Glutamatergic neuron (in vitro differentiated cells): Measurements from ENCODE around the gene CNTNAP2. TPM values are rescaled to one million over a fixed set of nuclear protein-coding genes. Genes with fewer than 3 reads are reported as not detected.

Experiments
- DNase-seq: peaks from one replicate; pipeline ENCODE4 v3.0.0; 2022
- H3K27ac Mint-ChIP-seq: one replicate; pipeline ENCODE4 v1.8.0; 2020; ENCODE audit warnings: mild to moderate bottlenecking, mixed read lengths, inconsistent platforms; ENCODE audit not compliant: unreplicated experiment
- H3K27me3 Mint-ChIP-seq: one replicate; pipeline ENCODE4 v1.8.0; 2020; ENCODE audit warnings: mild to moderate bottlenecking, moderate library complexity, mixed read lengths, inconsistent platforms; ENCODE audit not compliant: unreplicated experiment
- H3K36me3 Mint-ChIP-seq: one replicate; pipeline ENCODE4 v1.8.0; 2020; ENCODE audit warnings: mild to moderate bottlenecking, mixed read lengths, inconsistent platforms; ENCODE audit not compliant: unreplicated experiment
- H3K4me1 Mint-ChIP-seq: one replicate; pipeline ENCODE4 v1.8.0; 2020; ENCODE audit warnings: mild to moderate bottlenecking, low read depth, mixed read lengths, inconsistent platforms; ENCODE audit not compliant: unreplicated experiment
- H3K4me3 Mint-ChIP-seq: one replicate; pipeline ENCODE4 v1.8.0; 2020; ENCODE audit warnings: mild to moderate bottlenecking, mixed read lengths, inconsistent platforms; ENCODE audit not compliant: unreplicated experiment
- H3K9me3 Mint-ChIP-seq: one replicate; pipeline ENCODE4 v1.8.0; 2020; ENCODE audit warnings: mild to moderate bottlenecking, moderate library complexity, mixed read lengths, inconsistent platforms; ENCODE audit not compliant: unreplicated experiment
- total RNA-seq: library from RNA; stranded (reverse); fragmentation: NEBNext Ultra II Directional; extraction: Animal tissue kit (Norgen Biotek cat#: 25700); gene quantifications from one replicate; pipeline ENCODE4 v1.2.1, GENCODE V29; 2021; ENCODE audit not compliant: unreplicated experiment
- TF ChIP-seq, protein P1 (sequence below): fragments of 200-600 bp; sonication (generic); IDR thresholded peaks from one replicate; pipeline ENCODE4 v1.5.0; 2021; ENCODE audit not compliant: partially characterized antibody, unreplicated experiment

The CNTNAP2 gene
- total RNA-seq, 1 donor from 2014 or later: 25.8 TPM

DNA sequence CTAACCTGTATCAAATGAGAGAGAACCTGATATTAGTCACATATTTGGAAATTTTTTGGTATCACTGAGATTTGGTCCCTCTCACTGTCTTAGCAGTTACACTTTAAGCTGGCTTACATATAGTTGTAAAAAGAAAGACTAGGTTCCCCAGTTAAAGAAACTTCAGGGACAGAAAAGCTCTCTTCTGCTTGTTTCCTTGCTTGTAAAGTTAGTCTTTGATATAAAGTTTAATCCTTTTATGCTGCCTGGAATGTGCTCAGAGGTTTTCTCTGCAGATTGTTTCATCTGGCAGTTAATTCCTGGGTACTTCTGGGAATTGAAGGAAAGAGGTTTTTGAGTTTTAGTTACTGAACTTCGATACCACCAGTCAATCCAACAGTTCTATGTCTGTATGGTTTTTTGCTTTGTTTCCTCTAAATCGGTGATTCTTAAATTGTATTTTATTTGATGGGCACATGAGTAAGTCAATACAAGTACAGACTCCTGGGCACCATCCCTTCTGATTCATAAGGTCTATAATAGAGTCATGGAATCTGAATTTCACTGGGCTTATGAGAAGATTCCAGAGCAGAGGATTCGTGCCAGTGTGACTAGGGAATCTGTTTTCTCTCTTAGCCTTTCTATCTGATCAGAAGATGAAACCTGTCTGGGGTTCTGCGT lies 1393.1 kb downstream of the CNTNAP2 start:
- DNase-seq: no peak
- TF ChIP-seq, protein P1, sequence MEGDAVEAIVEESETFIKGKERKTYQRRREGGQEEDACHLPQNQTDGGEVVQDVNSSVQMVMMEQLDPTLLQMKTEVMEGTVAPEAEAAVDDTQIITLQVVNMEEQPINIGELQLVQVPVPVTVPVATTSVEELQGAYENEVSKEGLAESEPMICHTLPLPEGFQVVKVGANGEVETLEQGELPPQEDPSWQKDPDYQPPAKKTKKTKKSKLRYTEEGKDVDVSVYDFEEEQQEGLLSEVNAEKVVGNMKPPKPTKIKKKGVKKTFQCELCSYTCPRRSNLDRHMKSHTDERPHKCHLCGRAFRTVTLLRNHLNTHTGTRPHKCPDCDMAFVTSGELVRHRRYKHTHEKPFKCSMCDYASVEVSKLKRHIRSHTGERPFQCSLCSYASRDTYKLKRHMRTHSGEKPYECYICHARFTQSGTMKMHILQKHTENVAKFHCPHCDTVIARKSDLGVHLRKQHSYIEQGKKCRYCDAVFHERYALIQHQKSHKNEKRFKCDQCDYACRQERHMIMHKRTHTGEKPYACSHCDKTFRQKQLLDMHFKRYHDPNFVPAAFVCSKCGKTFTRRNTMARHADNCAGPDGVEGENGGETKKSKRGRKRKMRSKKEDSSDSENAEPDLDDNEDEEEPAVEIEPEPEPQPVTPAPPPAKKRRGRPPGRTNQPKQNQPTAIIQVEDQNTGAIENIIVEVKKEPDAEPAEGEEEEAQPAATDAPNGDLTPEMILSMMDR: no peak
- H3K27me3 Mint-ChIP-seq: no peaks in the 10 kb centered on the region
- H3K4me3 Mint-ChIP-seq: no peak overlapping the region
- no peaks in the 10 kb centered on the region for H3K4me1 Mint-ChIP-seq
- no peaks in the 10 kb centered on the region for H3K36me3 Mint-ChIP-seq
- peaks cover 3% of the 10 kb centered on the region for H3K9me3 Mint-ChIP-seq
- H3K27ac Mint-ChIP-seq: no peak overlapping the region

- H3K36me3 Mint-ChIP-seq: no peaks in the 10 kb centered on the region
- peaks cover 3% of the 10 kb centered on the region for H3K9me3 Mint-ChIP-seq
- H3K27me3 Mint-ChIP-seq: no peaks in the 10 kb centered on the region
- no peak overlapping the region for H3K4me3 Mint-ChIP-seq
- DNase-seq: no peak
- no peaks in the 10 kb centered on the region for H3K4me1 Mint-ChIP-seq
- TF ChIP-seq, protein P1: no peak
- H3K27ac Mint-ChIP-seq: no peak overlapping the region
Observed at GRCh38 chr7:147510201-147510542, 1393.6 kb downstream of the CNTNAP2 start.

DNA sequence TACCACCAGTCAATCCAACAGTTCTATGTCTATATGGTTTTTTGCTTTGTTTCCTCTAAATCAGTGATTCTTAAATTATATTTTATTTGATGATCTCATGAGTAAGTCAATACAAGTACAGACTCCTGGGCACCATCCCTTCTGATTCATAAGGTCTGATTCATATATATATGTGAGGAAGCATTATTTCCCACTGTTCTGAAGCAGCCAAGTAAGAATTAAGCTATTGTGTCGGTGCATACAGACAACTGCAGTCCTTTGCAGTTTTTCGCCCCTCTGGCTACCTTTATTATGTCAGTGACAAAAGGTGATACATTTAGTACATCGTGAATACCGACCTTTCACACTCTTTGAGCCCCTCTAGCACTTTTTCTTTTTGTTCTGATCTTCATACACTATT lies 1394.3 kb downstream of the CNTNAP2 start:
- Mint-ChIP-seq H3K27me3 (no peaks in the 10 kb centered on the region), H3K36me3 (no peaks in the 10 kb centered on the region), H3K9me3 (peaks cover 3% of the 10 kb centered on the region), H3K4me3 (no peak overlapping the region), H3K4me1 (no peaks in the 10 kb centered on the region), H3K27ac (no peak overlapping the region)
- DNase-seq: no peak
- TF ChIP-seq, protein P1: no peak

DNA sequence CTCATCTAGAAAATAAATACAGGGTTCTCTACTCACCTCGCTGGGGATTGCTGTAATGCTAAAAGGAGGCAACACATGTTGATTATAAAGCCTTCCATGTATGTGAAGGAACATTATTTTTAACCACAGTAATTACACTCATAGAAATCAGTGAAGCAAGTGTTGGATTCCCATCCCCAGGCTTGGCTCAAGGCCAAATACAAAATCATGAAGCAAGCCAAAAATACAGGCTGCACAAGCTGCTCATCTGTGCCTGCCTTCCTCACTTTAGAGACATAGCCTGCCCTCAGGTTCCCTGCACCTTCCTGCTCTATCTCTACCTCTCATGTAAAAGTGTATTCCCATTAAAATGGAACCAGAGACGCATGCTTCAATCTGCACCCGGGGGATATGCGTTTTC lies 1396.8 kb downstream of the CNTNAP2 start:
- H3K4me3 Mint-ChIP-seq: no peak overlapping the region
- H3K27ac Mint-ChIP-seq: no peak overlapping the region
- no peaks in the 10 kb centered on the region for H3K4me1 Mint-ChIP-seq
- H3K27me3 Mint-ChIP-seq: no peaks in the 10 kb centered on the region
- H3K9me3 Mint-ChIP-seq: no peaks in the 10 kb centered on the region
- no peak for DNase-seq
- TF ChIP-seq, protein P1: no peak
- H3K36me3 Mint-ChIP-seq: no peaks in the 10 kb centered on the region

- DNase-seq: no peak
- H3K4me1 Mint-ChIP-seq: no peaks in the 10 kb centered on the region
- H3K27me3 Mint-ChIP-seq: no peaks in the 10 kb centered on the region
- H3K4me3 Mint-ChIP-seq: no peak overlapping the region
- TF ChIP-seq, protein P1: no peak
- H3K27ac Mint-ChIP-seq: no peak overlapping the region
- H3K36me3 Mint-ChIP-seq: no peaks in the 10 kb centered on the region
- H3K9me3 Mint-ChIP-seq: no peaks in the 10 kb centered on the region
Observed at GRCh38 chr7:147516391-147516790, 1399.8 kb downstream of the CNTNAP2 start.
